ENCODE results near the gene RNF227.

The RNF227 gene

DNA sequence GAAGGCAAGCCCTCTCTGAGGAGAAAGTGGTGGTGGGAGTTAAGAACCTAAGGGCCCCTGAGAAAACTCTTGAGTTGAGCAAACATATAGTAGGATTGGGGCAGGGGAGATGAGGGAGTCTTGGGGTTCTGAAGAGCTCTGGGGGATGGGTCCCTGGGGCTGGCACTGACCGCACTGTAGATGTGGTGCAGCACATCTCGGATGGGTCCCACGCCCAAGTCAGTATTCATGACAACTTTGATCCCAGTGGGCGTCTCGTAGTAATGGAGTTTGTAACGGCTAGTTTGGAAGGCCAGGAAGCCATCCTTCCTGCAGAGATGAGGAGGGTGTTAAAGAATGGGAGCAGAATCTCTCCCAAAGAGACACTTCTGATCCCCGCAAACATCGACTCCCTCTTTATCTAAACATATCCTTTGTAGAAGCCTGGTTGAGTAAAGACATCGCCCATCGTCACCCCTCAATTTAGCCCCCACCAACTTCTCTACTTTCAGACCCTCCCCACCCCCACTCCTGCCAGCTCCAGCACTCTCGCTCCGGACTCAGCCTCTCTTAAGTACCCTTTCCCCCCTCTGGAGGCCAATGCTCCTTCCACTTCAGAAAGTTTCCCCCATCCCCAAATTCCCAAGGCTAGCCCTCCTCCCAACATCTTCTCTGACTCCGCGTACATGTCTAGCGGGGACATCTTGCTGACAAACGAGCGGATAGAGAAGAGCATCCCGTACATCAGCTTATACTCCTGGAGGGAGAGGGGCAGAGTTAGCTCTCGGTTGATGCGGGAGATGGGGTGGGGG, 14.9 kb upstream of the RNF227 start:
- peak; percentile 17 for DNase-seq (ENCODE audit: low read depth)
- H3K4me3 ChIP-seq (ENCODE audit: low read depth, low read length) = peak overlapping the region; percentile 99
- TF ChIP-seq, protein P1, sequence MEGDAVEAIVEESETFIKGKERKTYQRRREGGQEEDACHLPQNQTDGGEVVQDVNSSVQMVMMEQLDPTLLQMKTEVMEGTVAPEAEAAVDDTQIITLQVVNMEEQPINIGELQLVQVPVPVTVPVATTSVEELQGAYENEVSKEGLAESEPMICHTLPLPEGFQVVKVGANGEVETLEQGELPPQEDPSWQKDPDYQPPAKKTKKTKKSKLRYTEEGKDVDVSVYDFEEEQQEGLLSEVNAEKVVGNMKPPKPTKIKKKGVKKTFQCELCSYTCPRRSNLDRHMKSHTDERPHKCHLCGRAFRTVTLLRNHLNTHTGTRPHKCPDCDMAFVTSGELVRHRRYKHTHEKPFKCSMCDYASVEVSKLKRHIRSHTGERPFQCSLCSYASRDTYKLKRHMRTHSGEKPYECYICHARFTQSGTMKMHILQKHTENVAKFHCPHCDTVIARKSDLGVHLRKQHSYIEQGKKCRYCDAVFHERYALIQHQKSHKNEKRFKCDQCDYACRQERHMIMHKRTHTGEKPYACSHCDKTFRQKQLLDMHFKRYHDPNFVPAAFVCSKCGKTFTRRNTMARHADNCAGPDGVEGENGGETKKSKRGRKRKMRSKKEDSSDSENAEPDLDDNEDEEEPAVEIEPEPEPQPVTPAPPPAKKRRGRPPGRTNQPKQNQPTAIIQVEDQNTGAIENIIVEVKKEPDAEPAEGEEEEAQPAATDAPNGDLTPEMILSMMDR (conservative IDR thresholded peaks at IDR 0.05; ENCODE audit: low read depth, low read length) = no peak

DNA sequence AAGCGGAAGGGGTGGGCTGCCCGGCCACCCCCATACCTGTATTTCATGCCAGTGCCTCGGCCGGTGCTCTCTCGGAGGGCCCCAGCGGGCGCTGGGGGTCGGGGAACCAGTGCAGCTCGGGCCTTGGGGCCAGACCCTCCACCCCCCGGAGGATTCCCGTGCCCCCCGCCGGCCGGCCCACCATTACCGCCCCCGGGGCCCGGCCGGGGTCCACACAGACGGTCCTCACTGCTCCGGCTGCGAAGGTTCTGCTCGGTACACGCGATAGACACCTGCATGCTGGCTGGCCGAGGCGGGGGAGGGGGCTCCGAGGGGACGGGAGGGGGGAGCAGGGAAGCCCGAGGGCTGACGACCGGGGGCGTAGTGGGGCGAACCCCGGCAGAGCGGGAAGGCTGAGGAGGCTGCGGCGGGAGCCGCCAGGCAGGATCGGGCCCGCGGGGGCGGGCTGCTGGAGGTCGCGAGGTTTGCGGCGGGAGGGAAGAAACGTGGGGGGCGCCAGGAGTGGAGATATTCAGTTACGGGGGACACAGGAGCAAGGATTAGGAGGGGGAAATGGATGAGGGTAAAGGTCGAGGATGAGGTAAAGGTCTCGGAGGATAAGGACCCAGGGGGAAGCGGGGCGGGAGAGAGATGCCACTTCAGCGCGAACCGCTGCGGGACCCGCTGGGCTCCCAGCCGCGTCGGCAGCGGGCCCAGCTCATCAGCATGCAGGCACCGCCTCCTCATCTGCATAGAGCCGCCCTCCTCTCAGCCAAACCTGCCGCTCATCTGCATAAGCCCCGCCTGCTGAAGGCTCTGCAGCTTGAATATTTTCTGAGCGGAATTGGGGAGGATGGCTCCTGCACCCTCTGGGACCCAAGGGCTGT, 13.3 kb upstream of the RNF227 start, which contains the start of gene KCNAB3:
Gene KCNAB3, minus strand, starts transcription at position 699 of the 866 bp plus-strand sequence. Its CDS starts 421 bp downstream, at position 278.
- peak within 1 kb of the TSS; percentile 62 for H3K4me3 ChIP-seq (ENCODE audit: low read depth, low read length)
- TF ChIP-seq, protein P1 (conservative IDR thresholded peaks at IDR 0.05; ENCODE audit: low read depth, low read length) = no peak
- peak; percentile 86 for DNase-seq (ENCODE audit: low read depth)

GRCh38 chr17:7927596-7927995, 11.5 kb upstream of the RNF227 start:
- TF ChIP-seq, protein P1 (conservative IDR thresholded peaks at IDR 0.05; ENCODE audit: low read depth, low read length) = no peak
- H3K4me3 ChIP-seq (ENCODE audit: low read depth, low read length) = no peak overlapping the region
- DNase-seq (ENCODE audit: low read depth) = no peak

DNA sequence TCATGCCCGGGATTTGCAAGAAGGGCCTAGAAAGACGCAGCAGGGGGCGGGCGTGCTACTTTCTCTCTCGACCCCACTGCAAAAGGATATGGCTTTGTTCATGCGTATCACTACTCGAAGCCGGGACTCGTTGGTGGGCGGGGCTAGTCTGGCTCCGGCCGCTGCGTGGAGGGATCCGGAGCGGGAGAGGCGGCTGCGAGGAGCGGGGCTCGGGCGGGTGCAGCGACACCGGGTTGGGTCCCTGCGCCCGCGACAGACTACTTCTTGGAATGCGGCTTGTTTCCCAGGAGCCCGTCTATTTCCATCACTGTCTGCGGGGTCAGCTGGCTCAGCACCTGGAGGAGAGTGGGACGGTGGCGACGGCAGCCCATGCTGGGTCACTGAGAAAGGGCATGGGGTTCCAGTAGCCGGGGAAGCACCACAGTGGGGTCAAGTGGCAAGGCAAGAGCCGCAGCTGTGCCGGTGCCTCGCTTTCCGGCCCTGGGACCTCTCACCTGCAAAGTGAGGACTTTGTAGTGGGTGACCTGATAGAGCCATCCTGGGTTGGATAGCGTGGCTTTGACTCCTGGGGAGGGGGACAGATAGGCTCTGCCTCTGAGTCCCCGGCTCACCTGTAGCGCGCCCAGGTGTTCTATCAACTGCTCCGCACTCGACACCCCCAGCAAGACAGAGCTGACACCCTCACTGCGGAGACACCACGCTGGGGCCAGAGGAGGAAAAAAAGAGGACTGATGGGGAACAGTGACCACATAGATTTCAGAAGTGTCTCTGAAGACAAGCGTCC, 6.9 kb upstream of the RNF227 start:
- peak; percentile 83 for DNase-seq (ENCODE audit: low read depth)
- TF ChIP-seq, protein P1 (conservative IDR thresholded peaks at IDR 0.05; ENCODE audit: low read depth, low read length) = no peak
- peak overlapping the region; percentile 51 for H3K4me3 ChIP-seq (ENCODE audit: low read depth, low read length)

- H3K4me3 ChIP-seq (ENCODE audit: low read depth, low read length) = peak overlapping the region; percentile 51
- TF ChIP-seq, protein P1 (conservative IDR thresholded peaks at IDR 0.05; ENCODE audit: low read depth, low read length) = no peak
- no peak for DNase-seq (ENCODE audit: low read depth)
These were observed 6.3 kb upstream of the RNF227 start for GRCh38 chr17:7922269-7922844.

DNA sequence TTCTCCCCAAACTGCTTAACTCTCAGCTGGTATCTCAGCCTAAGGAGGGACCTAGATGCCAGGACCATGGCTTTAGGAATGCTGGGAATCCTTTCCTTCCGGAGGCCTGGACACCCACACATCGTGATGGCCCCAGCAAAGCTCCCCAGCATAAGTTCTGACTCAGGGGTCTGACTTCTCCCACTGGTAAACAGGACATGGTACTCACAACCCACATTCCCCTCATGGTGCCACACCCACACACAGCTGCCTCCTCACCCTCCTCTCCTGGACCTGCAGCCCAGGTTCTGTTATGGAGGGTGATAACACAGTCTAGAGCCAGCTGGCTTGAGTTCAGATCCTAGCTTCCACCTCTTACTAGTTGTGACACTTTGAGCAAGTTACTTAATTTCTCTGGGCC, 719 bp upstream of the RNF227 start:
- TF ChIP-seq, protein P1 (conservative IDR thresholded peaks at IDR 0.05; ENCODE audit: low read depth, low read length) = no peak
- no peak overlapping the region for H3K4me3 ChIP-seq (ENCODE audit: low read depth, low read length)
- peak; percentile 22 for DNase-seq (ENCODE audit: low read depth)
